HepG2 (cell line): ENCODE data around the gene NDFIP2. TPM values are rescaled to one million over a fixed set of nuclear protein-coding genes. Genes with fewer than 3 reads are reported as not detected.
A peak's percentile ranks its signal among the peaks of the same experiment; 100 is the strongest.

Experiments
- ADNP ChIP-seq: sonication (generic); formaldehyde crosslinking; IDR thresholded peaks from 2 replicates; pipeline ENCODE4 v1.4.0; 2020; ENCODE audit warnings: missing genetic modification reagents
- AKAP8 ChIP-seq: sonication (generic); formaldehyde crosslinking; IDR thresholded peaks from 2 replicates; pipeline ENCODE4 v1.5.1; 2020; ENCODE audit warnings: mild to moderate bottlenecking, missing genetic modification reagents
- ARHGAP35 ChIP-seq: sonication (generic); formaldehyde crosslinking; IDR thresholded peaks from 2 replicates; pipeline ENCODE4 v1.9.0; 2022; ENCODE audit warnings: mild to moderate bottlenecking, inconsistent platforms, moderate library complexity, missing genetic modification reagents, borderline replicate concordance
- ETS1 ChIP-seq: sonication (generic); formaldehyde crosslinking; IDR thresholded peaks from 2 replicates; pipeline ENCODE4 v1.4.0; 2020; ENCODE audit warnings: missing genetic modification reagents
- HDAC1 ChIP-seq: sonication (generic); formaldehyde crosslinking; IDR thresholded peaks from 2 replicates; pipeline ENCODE4 v1.5.1; 2020; ENCODE audit warnings: mild to moderate bottlenecking, missing genetic modification reagents
- HNF4G ChIP-seq, 2 experiments: sonication (generic) in 1 of 2; formaldehyde crosslinking in 1 of 2; IDR thresholded peaks; 2 replicates each; pipeline versions ENCODE4 v1.4.0 to v1.6.1; 2011 to 2020; ENCODE audit warnings: borderline replicate concordance in 2 of 2, low read depth in 2 of 2, mild to moderate bottlenecking in 2 of 2, low read length in 1 of 2, missing genetic modification reagents in 1 of 2, moderate library complexity in 1 of 2
- HNRNPUL1 ChIP-seq: fragments of 200-400 bp; formaldehyde crosslinking; IDR thresholded peaks from 2 replicates; pipeline ENCODE4 v1.6.1; 2017; ENCODE audit warnings: low read depth, mild to moderate bottlenecking, low read length, moderate library complexity
- NAIF1 ChIP-seq: sonication (generic); formaldehyde crosslinking; IDR thresholded peaks from 2 replicates; pipeline ENCODE4 v1.5.0; 2020; ENCODE audit warnings: mild to moderate bottlenecking, missing genetic modification reagents, borderline replicate concordance
- NR2F1 ChIP-seq, 2 experiments: fragments of 450-650 bp in 1 of 2; formaldehyde crosslinking in 1 of 2; IDR thresholded peaks; 2 replicates each; pipeline versions ENCODE4 v1.5.0 to v1.6.1; 2016 to 2020; ENCODE audit warnings: mild to moderate bottlenecking in 1 of 2, missing compliant biosample characterization in 1 of 2, missing genetic modification reagents in 1 of 2, moderate library complexity in 1 of 2
- NR3C1 ChIP-seq: sonication (generic); formaldehyde crosslinking; IDR thresholded peaks from 2 replicates; pipeline ENCODE4 v1.4.0; 2020; ENCODE audit warnings: missing genetic modification reagents
- RFX1 ChIP-seq: fragments of 450-650 bp; IDR thresholded peaks from 2 replicates; pipeline ENCODE4 v1.6.1; 2017
- RORA ChIP-seq: sonication (generic); formaldehyde crosslinking; IDR thresholded peaks from 2 replicates; pipeline ENCODE4 v1.5.0; 2020; ENCODE audit warnings: mild to moderate bottlenecking, missing genetic modification reagents, moderate library complexity
- SMARCC2 ChIP-seq: fragments of 450-650 bp; IDR thresholded peaks from 2 replicates; pipeline ENCODE4 v1.6.1; 2017; ENCODE audit warnings: antibody characterized with exemption, mild to moderate bottlenecking
- SRSF4 ChIP-seq: fragments of 200-400 bp; formaldehyde crosslinking; IDR thresholded peaks from one replicate; pipeline ENCODE4 v1.6.1; 2018; ENCODE audit warnings: mild to moderate bottlenecking, low read depth, low read length, moderate library complexity; ENCODE audit not compliant: poor library complexity, severe bottlenecking
- THAP8 ChIP-seq: sonication (generic); formaldehyde crosslinking; IDR thresholded peaks from 2 replicates; pipeline ENCODE4 v1.5.1; 2020; ENCODE audit warnings: missing genetic modification reagents, mild to moderate bottlenecking, borderline replicate concordance
- ZBTB1 ChIP-seq: sonication (generic); formaldehyde crosslinking; IDR thresholded peaks from 2 replicates; pipeline ENCODE4 v1.4.0; 2020; ENCODE audit warnings: missing genetic modification reagents, borderline replicate concordance
- ZFP36 ChIP-seq: fragments of 150-350 bp; IDR thresholded peaks from 2 replicates; pipeline ENCODE4 v1.6.1; 2018; ENCODE audit warnings: borderline replicate concordance, low read length, low read depth; ENCODE audit not compliant: partially characterized antibody
- ZNF17 ChIP-seq: sonication (generic); formaldehyde crosslinking; IDR thresholded peaks from 2 replicates; pipeline ENCODE4 v1.5.0; 2020; ENCODE audit warnings: mild to moderate bottlenecking, missing genetic modification reagents
- ZNF224 ChIP-seq: sonication (generic); formaldehyde crosslinking; IDR thresholded peaks from 2 replicates; pipeline ENCODE4 v1.5.0; 2020; ENCODE audit warnings: mild to moderate bottlenecking, missing genetic modification reagents
- ZNF264 ChIP-seq: sonication (generic); formaldehyde crosslinking; IDR thresholded peaks from 2 replicates; pipeline ENCODE4 v1.4.0; 2020; ENCODE audit warnings: missing genetic modification reagents
- ZNF451 ChIP-seq: sonication (generic); formaldehyde crosslinking; IDR thresholded peaks from 2 replicates; pipeline ENCODE4 v1.5.0; 2020; ENCODE audit warnings: mild to moderate bottlenecking, missing genetic modification reagents
- ZNF572 ChIP-seq: sonication (generic); formaldehyde crosslinking; IDR thresholded peaks from 2 replicates; pipeline ENCODE4 v1.5.1; 2020; ENCODE audit warnings: mild to moderate bottlenecking, missing genetic modification reagents
- ZNF777 ChIP-seq: sonication (generic); formaldehyde crosslinking; IDR thresholded peaks from 2 replicates; pipeline ENCODE4 v1.4.0; 2020; ENCODE audit warnings: missing genetic modification reagents
- ZNF792 ChIP-seq: IDR thresholded peaks from 2 replicates; pipeline ENCODE4 v1.6.1; 2016
- polyA plus RNA-seq, 8 experiments: library from polyadenylated mRNA; depleted of rRNA in 3 of 8; stranded (reverse) in 7 of 8; unstranded in 1 of 8; fragments of >200 nt; fragmentation: Illumina TruSeq in 4 of 8; extraction: Trizol in 4 of 8; gene quantifications; 2 replicates each; pipeline versions ENCODE4 v1.2.1 to v1.2.3, GENCODE V29; 2011 to 2016; ENCODE audit warnings: low read depth in 4 of 8, missing spikeins in 1 of 8, mixed read lengths in 1 of 8; ENCODE audit not compliant: insufficient read depth in 1 of 8
- total RNA-seq, 5 experiments: library from RNA; depleted of rRNA; stranded (reverse); fragments of >200 nt; fragmentation: Illumina TruSeq; extraction: Trizol; gene quantifications; 2 replicates each; pipeline ENCODE4 v1.2.3, GENCODE V29; 2016; ENCODE audit warnings: low read depth in 1 of 5
- TF ChIP-seq, protein P1 (sequence below): sonication (generic); formaldehyde crosslinking; IDR thresholded peaks from 2 replicates; pipeline ENCODE4 v1.4.0; 2020; ENCODE audit warnings: low read depth, missing genetic modification reagents

NDFIP2 gene
- total and polyA plus RNA-seq, 2 of the 13 experiments (the other 11 are each of a cell fraction or from before 2014, with no cell fraction given): 23.2 to 32.0 TPM

GRCh38 chr13:79480954-79481684 lies at the start of gene NDFIP2 (continued):
- TF ChIP-seq ZNF572 (CRISPR knock-in tag) (no peak; the same call in 1 of the 2 replicates), NR2F1 (CRISPR knock-in tag; IDR thresholded peaks at IDR 0.05) (no peak), HNRNPUL1 (no peak), ZNF792 (no peak), NAIF1 (CRISPR knock-in tag) (0 out of 2 replicates have a peak, but pooled peaks have one; percentile 39), RFX1 (no peak), SMARCC2 (no peak), ZNF451 (CRISPR knock-in tag) (no peak), SRSF4 (no peak), THAP8 (CRISPR knock-in tag) (peak; percentile 86; the same call in 1 of the 2 replicates), NR3C1 (CRISPR knock-in tag) (no peak), HDAC1 (CRISPR knock-in tag) (peak; percentile 74; the same call in 1 of the 2 replicates), ZNF17 (no peak), ADNP (CRISPR knock-in tag) (no peak), RORA (CRISPR knock-in tag) (no peak), AKAP8 (CRISPR knock-in tag) (0 out of 2 replicates have a peak, but pooled peaks have one; percentile 31), HNF4G (IDR thresholded peaks at IDR 0.05; ENCODE audit: borderline replicate concordance, low read depth, low read length) (no peak), HNF4G (CRISPR knock-in tag; IDR thresholded peaks at IDR 0.05; ENCODE audit: borderline replicate concordance, low read depth) (no peak), ETS1 (CRISPR knock-in tag) (no peak), ZFP36 (no peak), ZNF264 (no peak), ZNF777 (CRISPR knock-in tag) (peak; percentile 80), ZBTB1 (CRISPR knock-in tag) (no peak), ZNF224 (CRISPR knock-in tag) (no peak), ARHGAP35 (CRISPR knock-in tag) (no peak; the same call in 1 of the 2 replicates)
- TF ChIP-seq, protein P1, sequence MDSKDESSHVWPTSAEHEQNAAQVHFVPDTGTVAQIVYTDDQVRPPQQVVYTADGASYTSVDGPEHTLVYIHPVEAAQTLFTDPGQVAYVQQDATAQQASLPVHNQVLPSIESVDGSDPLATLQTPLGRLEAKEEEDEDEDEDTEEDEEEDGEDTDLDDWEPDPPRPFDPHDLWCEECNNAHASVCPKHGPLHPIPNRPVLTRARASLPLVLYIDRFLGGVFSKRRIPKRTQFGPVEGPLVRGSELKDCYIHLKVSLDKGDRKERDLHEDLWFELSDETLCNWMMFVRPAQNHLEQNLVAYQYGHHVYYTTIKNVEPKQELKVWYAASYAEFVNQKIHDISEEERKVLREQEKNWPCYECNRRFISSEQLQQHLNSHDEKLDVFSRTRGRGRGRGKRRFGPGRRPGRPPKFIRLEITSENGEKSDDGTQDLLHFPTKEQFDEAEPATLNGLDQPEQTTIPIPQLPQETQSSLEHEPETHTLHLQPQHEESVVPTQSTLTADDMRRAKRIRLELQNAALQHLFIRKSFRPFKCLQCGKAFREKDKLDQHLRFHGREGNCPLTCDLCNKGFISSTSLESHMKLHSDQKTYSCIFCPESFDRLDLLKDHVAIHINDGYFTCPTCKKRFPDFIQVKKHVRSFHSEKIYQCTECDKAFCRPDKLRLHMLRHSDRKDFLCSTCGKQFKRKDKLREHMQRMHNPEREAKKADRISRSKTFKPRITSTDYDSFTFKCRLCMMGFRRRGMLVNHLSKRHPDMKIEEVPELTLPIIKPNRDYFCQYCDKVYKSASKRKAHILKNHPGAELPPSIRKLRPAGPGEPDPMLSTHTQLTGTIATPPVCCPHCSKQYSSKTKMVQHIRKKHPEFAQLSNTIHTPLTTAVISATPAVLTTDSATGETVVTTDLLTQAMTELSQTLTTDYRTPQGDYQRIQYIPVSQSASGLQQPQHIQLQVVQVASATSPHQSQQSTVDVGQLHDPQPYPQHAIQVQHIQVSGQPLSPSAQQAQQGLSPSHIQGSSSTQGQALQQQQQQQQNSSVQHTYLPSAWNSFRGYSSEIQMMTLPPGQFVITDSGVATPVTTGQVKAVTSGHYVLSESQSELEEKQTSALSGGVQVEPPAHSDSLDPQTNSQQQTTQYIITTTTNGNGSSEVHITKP (CRISPR knock-in tag): no peak; the same call in 1 of the 2 replicates
